Activated CD4-positive, alpha-beta T cell treated with anti-CD3 and anti-CD28 coated beads, Interleukin-2, Interleukin-4, amounts not matched to agents 100 ng/mL and 50 ng/mL, durations not matched to agents 16 hours and 8 hours (primary cell): Measurements from ENCODE around the gene CDK8.
"Not testable (repeated sequence)": the region's sequence is repeated elsewhere in the genome, so short reads cannot be mapped to it uniquely, and the experiment has no call there.

ENCODE experiments used
- DNase-seq: peaks from one replicate; pipeline ENCODE4 v3.0.0-alpha.2; 2020; ENCODE audit warnings: low spot score

Gene CDK8

DNA sequence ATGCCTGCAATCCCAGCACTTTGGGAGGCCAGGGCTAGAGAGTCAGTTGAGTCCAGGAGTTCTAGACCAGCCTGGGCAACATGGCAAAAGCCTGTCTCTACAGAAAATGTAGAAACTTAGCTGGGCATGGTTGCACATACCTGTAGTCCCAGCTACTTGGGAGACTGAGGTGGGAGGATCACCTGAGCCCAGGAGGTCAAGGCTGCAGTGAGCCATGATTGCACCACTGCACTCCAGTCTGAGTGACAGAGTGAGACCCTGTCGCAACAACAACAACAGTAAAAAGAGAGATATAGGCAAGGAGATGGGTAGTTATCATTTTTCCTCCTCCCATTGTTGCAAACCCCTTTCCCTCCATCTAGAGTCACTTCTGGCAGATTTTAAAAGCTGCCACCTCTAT, 62.2 kb downstream of the CDK8 start:
- DNase-seq = not testable (repeated sequence)

DNA sequence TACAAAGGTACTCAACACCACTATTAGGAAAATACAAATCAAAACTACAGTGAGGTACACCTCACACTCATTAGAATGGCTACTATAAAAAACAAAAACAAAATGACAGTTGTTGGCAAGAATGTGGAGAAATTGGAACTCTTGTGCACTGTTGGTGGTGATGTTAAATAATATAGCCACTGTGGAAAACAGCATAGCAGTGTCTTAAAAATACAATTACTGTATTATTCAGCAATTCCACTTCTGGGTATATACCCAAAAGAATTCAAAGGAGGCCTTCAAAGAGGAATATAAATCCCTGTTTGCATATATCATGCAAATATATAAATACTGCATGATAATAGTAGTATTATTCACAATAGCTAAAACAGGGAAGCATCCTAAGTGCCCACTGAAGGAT, 66.8 kb downstream of the CDK8 start:
- DNase-seq = no peak

DNA sequence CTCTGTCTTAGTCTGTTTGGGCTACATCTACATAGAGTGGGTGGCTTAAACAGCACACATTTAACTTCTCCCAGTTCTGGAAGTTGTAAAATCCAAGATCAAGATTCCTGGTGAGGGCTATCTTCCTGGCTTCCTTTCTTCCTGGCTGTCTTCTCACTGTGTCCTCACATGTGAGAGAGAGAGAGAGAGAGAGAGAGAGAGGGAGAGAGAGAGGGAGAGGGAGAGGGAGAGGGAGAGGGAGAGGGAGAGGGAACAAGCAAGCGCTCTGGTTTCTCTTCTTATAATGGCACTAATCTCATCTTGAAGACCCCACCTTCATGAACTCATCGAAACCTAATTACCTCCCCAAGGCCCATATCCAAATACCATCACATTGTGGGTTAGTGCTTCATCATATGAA, 69.2 kb downstream of the CDK8 start:
- DNase-seq = no peak

DNA sequence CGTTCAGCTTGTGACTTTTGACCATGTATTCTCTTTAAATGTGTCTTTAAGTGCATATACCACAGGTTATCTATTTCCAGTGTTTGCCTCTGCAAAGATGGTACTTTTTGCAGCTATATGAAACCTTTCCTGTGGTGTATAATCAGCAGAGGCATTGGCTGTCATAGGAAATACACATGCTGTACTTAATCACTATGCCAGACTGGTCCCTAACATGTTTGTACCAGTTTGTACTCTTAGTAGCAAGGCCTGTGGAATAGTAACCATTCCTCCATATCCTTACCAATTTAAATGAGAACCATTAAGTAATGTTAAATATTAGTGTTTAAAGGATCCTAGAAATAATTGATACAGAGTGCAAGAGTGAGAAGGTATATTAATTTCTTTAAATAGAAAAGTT, 69.8 kb downstream of the CDK8 start:
- no peak for DNase-seq

DNA sequence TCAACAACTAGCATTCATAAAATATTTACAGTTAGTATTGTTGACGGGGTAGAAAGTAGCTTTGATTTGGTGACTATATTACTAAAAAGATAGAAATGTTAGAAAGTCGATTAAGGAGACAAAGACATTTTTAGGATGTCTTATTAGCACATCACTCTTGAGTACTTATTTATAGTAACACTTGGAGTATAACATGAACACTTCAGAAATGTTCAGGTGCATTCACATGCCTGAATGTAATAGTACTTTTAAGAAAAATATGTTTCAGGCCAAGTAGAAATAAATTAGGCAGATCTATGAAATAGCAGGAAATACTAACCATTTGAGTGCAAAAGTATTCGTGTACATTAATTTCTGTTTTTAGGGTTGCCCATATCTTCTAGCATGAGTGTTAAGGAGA, 70.4 kb downstream of the CDK8 start:
- DNase-seq = no peak

DNA sequence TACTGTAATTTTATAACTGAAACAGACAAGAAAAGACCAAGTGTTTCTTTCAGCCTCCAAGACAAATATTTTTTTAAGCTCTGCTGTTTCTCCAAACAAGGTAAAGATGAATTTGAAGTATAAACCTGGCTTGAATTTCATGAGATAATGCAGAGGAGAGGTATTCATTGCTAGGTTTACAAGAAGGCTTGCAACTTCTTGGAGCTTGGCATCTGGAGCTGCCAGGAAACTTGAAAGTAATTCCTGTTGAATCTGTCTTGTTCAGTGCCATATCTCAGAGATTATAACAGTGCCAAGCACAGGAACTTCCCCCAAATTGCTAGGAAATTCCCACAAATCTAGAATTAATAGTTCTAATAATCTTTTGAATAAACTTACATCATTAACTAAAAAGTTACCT, 70.9 kb downstream of the CDK8 start:
- DNase-seq = no peak

DNA sequence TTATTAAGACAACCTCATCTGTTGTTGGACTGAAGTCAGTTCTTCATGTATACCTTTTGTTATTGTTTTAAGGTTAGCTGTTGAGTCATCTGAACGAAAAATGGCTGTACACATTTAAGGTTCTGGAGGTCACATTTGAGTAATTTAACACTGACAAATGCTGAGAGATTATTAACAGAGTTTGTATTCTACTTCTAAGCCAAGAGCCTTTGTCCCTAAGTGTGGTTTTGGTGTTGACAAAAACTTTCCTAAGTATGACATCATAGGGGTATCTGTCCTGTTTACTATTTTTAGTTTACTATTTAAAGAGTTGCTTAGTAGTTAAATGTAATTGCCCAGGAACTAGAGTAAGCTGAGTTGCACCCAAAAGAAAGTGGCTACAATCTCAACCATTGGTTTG, 71.9 kb downstream of the CDK8 start:
- DNase-seq = peak; percentile 0

DNA sequence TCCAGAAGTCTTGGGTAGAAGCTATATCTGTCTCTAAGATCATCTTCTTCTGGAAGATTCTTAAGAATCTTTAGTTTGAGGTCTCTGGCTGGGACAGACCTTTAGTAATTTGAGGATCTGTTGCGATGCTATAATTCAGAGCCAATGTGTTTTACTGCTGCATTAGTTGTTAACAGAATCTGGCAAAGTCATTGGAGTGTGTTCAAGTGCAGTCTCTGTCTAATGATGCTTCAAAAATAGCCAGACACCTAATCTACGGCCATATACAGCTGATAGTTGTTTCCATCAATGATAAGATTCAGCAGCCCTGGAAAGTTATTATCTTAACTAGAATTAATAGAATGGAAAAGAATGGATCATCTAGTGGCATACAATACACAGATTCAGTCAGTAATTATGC, 72.6 kb downstream of the CDK8 start:
- DNase-seq = no peak

DNA sequence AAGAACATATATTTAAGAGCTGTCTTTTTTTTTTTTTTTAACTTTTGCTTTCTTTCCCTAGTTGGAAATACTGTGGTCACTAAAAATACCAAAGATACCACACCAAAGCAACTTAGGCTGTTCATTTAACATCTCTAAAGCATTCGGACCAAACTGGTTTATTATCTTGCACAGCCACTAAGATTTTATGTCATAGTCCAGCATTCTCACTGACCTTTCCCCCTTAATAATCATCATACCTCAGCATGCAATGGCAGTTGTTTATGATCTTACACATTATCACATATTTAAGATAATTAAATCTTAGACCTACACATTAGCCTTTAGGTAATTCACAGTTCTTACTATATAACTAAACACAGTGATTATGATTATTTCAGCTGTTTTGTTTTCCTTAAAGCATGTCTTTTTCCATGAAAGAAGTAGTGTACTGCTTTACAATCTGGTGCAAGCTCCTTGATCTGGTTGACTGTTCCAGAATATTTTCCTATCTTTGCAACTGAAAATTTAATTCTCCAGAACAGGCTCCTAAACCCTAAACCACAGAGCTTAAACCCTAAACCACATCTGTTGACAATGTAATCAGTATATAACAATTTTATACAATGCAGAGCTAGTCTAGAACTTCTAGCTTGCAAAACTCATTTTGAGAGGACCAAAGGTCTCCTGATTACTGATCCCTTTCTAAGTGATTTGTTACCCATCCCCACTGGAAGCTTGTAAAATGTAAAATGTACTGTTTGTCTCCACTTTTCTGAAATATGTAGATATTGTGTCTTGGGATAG, 74.2 kb downstream of the CDK8 start:
- DNase-seq = no peak

DNA sequence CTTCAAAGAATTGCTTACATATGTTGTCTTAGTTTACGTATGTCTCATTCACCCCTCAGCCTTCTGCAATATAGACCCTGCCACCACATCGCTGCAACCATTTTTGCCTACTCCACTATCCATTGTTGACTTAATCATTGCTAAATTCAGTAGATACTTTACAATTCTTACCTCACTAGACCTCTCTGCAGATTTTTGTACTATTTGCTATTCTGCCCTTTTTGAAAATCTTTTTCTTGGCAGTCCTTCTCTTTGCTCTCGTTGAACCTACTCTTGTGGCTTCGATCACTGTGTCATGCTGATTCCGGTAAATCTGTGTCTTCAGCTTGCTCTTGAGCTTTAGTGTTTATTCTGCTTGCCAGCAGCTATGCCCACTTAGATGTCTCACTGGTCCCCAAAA, 81.2 kb downstream of the CDK8 start:
- no peak for DNase-seq

DNA sequence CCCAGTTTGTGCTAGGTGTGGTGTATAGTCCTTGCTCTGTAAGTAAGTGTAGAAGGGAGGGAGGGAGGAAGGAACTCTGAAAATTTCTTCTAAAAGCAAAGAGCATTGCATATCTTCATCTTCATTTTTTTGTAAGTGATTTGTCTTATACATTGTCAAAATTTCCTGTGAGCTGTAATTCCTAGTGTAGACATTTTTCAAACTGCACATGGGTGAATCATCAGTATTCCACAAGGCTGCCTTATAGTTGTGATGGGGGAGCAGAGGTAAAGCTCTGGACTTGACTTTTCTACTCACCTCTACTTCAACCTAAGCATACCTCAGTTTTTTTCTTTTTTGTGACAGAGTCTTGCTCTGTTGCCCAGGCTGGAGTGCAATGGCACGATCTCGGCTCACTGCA, 86.9 kb downstream of the CDK8 start:
- DNase-seq = no peak

DNA sequence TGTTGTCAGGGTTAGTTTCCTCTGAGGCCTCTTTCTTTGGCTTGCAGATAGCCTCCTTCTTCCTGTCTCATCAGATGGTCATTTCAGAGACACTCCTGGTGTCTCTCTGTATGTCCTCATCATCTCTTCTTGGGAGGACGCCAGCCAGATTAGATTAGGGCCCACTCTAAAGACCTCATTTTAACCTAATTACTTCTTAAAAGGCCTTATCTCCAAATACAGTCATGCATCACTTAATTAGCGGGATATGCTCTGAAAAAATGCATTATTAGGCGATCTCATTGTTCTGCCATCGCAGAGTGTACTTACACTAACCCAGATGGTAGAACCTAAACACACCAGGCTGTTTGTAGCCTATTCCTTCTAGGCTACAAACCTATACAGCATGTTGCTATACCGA, 89.0 kb downstream of the CDK8 start:
- DNase-seq = no peak

DNA sequence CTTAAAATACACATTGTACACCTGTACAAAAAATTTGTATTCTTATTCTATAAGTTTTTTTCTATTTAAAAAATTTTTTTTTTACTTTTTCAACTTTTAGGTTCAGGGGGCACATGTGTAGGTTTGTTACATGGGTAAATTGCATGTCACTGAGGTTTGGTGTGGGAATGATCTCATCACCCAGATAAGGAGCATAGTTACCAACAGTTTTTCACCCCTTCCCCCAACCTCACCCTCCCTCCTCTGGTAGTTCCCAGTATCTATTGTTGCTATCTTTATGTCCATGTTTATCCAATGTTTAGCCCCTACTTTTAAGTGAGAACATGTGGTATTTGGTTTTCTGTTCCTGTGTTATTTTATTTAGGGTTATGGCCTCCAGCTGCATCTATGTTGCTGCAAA, 89.9 kb downstream of the CDK8 start:
- no peak for DNase-seq

DNA sequence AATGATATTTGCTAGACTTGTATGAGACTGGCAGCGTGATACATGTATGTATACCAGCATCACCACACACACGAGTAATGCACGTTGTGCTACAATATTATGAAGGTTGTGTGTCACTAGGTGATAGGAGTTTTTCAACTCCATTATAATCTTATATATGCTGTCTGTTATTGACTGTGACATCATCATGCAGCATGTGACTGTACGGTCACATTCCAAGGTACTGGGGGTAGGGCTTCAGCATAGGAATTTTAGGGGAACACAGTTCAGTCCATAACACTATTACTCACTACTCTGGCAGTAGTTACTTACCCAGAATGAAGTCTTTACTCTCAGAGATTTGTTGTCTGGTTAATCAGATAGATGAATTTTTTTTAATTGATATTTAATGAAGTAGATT, 91.1 kb downstream of the CDK8 start:
- no peak for DNase-seq

DNA sequence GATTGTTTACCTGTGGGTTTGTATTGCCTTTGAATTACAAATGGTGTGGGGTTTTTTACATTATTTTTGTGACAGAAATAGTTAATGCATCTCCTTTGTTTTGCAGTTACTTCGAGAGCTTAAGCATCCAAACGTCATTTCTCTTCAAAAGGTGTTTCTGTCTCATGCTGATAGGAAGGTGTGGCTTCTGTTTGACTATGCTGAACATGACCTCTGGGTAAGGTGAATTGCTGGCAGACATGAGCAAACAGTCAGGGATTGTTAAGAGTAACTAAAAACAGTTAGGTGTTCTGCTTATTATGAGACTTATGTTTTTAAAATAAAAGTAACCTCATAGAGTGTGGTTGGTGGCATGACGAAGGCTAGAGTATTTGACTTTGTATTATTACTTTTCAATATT, 95.0 kb downstream of the CDK8 start:
- DNase-seq = no peak

DNA sequence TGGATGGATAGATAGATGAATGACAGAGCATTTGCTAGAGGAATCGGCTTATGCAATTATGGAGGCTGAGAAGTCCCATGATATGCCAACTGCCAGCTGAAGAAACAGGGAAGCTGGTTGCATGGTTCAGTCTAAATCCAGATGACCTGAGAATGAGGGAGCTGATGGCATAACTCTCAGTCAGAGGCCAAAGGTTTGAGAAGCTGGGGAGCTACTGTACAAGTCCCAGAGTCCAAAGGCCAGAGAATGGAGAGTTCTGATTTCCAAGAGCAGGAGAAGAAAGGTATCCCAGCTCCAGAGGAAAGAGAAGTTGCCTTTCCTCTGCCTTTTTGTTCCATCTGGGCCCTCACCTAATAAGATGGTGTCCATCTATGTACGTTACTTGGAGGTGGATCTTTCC, 108.3 kb downstream of the CDK8 start:
- DNase-seq = no peak

DNA sequence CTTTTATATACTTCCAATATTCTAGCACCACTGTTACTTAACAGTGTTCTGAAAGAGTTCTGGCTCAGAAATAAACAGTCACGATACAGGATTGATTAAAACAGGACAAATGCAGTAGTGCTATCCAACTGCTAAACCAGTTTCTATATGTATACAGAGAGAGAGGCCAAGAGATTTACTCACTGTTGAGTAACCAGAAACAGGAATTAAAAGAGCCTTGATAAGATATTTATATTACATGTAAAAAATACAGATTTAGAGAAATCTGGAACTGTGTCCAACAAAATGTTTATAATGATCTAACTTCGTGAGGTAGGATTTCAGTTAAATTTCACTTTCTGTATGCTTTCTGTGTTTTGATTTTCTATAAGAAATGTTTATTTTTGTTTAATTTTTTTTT, 116.6 kb downstream of the CDK8 start:
- no peak for DNase-seq

DNA sequence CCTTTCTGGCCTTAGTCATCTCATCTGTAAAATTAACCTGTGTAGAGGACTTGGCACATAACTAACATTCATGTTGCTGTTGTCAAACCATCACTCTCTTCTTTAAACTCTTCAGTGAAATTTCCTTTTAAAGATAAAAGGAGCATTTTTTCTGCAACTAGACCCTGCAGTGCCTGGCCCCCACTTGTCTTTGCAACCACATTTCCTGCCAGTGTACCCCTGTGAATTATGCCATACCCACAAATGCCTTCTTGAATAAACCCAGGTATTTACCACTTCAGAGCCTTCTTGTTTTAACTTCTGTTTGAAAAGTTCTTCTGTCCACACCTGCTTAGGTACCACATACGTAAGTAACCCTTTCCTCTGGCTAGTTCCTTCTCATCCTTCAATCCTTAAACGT, 118.8 kb downstream of the CDK8 start:
- DNase-seq = no peak

DNA sequence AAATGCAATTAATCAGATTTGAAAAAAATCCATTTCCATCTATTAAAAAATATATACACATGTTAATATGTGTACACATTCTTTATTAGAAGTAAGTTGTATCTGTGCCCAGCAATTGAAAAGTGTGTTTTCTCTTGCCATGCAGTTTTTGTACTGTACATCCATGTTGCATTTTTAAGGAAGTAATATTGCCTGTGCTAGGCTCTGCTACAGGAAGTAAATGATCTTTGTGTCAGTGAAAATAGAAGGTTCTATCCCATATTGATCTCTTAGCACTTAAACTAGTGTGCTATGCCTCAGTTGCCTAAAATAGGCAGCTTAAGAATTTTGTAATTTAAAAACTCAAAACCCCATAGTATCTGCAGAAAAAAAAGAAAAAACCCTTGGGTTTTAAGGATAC, 122.5 kb downstream of the CDK8 start:
- no peak for DNase-seq

DNA sequence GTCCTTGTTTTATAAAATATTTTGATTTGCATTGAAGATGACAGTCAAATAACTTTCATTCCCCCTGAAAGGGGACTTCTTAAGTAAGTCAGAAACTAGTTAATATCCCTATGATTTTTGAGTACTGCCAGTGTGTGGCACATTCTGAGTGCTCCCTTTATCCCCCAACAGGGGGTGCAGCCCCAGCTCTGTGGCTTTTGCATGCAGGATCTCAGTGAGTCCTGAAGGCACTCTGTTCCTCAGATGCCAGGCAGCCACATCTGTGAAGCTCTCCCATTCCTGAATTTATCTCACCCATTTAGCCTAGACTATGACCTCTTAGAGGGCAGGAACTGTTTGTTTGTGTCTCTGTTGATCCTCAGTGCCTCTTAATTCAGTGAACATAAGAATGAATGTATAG, 123.1 kb downstream of the CDK8 start:
- no peak for DNase-seq

DNA sequence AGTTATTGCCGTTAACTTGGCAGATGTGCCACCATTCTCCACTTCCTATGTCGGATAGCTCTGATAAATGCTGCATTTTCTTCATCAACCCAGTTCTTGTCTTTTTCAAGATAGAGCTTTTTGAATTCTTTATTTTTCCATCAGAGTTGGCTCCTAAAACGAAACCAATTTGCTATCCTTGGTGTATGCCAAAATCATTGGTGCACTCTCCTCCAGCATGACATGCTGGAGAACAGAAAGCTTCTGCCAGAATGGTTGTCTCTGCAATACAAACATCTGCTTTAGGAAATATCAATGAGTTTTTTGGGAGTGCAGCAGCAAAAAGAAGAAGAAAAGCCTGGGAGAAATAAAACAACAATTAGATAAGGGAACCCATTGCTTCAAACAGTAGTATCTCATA, 124.2 kb downstream of the CDK8 start:
- no peak for DNase-seq

DNA sequence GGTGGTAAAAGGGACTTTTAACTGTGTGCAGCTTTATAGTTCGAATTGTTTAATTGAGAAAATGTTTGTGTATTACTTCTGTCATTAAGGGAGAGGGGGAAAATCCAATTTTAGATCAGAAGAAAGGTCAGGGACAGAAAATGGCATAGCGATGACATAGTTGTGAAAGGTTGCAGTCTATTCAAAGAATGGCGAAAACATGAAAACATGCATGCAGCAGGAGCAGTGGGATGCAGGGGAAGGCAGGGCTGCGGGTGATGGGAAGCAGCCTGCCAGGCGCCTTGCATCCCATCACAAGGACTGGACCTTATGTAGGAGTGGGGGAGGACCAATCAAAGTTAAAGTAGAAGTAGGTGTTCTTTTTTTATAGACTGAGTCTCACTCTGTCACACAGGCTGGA, 125.9 kb downstream of the CDK8 start:
- no peak for DNase-seq

DNA sequence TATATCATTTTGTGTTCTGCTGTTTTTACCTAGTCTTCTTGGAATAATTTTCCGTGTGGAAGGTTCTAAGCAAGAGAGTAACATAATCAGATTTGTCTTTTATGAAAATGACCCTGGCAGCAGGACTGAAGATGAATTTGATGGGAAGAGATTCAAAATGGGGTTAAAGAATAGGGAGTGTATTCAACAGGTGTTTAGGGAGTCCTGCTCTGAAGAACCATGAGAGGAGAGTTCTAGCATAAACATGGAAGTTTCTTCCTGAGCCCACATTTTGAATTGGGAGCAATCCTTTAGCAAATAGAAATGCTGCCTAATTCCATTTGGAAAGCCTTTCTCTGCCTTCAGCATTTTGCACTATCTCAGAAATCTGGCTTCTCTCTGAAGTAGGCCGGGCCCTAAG, 127.0 kb downstream of the CDK8 start:
- DNase-seq = no peak

DNA sequence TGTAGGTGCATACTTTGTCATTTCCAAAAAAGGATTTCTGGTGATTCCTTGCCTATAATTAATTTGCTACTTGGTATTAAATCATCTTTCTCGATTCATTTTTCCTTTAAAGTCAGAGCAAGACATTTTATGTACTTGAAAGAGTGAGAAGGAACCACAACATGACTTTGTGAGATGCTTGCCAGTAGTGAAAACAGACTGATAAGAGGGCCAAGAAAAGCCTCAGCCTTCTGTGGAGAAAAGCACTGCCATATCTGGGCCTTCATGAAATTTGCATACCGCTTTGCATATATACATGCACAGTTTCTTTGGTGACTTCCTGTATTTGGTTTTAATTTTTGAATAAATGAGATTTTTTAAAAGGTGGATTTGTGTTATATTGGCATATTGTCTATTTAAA, 128.4 kb downstream of the CDK8 start:
- DNase-seq = no peak

DNA sequence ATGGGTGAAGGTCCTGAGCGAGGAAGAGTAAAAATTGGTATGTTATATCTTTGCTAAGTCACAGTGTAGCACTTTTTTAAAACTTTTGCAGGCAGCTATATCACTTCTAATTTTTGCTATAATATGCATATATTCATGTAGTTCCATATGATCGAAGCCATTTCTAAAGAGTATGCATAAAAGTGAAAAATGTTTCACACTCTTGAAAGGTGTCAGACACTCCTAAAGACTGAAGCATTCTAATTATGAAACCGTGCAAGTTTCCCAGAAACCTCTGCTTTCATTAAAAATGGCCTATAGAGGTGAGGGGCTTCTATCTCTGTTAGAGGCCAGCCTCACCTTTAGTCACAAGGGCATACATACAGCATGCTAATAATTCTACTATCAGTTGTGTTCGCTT, 128.9 kb downstream of the CDK8 start:
- DNase-seq = no peak
